Hematopoietic multipotent progenitor cell (in vitro differentiated cells): Measurements from ENCODE around the gene CPED1. TPM values are rescaled to one million over a fixed set of nuclear protein-coding genes. Genes with fewer than 3 reads are reported as not detected.
"Not testable (repeated sequence)": the region's sequence is repeated elsewhere in the genome, so short reads cannot be mapped to it uniquely, and the experiment has no call there.

Source experiments
- DNase-seq, 3 donors: peaks; one replicate each; pipeline ENCODE4 v3.0.0-alpha.2; 2011 to 2015; ENCODE audit warnings: low read depth in 2 of 3, low spot score in 2 of 3
- total RNA-seq: library from RNA; depleted of rRNA; stranded (reverse); fragments of >200 nt; gene quantifications from one replicate; pipeline ENCODE4 v1.2.3, GENCODE V29; 2012

The CPED1 gene
- total RNA-seq, 1 donor, result 9.2 TPM

DNA sequence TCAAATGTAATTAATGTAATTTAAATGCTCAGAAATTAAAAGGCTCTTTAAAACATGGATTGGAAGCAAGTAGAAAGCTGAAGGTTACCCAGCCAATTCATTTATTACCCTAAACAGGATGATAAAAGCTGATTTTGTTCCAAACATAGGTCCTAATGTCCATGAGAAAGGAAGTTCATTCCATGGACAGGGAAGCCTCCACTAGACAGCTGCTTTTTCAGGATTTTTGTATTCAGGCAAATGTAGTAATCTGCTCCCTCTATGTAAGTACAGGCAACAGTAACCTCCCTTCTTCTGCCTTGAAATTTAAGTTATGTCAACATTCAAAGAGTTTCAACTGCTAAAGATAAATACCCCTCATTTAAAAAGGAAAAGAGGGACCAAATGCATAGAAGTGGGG is 217.3 kb downstream of the CPED1 start:
- DNase-seq, result no peak

DNA sequence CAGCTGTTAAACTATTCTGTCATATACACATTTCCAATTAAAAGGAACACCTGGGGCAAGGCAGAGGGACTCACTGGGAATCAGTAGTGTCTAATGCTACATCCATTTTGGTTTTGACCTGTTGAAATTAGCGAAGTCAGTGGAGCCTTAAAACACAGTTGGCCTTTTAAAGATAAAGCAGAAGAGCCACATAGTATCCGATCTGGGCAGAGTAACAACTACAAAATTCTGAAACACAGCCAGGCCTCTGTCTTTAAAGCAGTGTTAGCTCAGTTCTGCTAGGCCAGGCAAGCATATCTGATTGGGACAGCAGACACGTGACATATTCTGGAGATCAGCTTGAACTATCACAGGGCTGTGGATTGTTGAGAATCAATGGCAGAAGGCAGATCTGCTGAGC is 222.7 kb downstream of the CPED1 start:
- DNase-seq, result no peak

DNA sequence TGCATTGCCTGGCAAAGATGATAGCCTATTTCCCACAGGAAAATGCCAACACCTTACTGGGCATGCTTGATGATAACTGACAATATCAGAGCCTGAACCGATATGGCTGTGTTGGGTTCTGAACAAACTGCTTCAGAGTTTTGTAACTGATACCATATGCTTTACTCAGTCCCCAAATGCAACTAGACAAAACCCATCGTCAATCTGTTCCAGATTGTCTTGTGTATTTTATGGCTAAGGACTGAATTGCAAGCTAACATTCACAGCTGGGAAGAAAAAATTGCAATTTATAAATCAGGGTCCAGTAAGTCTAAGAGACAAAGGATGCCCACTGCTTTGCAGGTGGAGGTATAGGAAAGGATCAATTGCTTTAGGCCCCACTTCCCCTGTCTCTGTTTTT is 223.5 kb downstream of the CPED1 start:
- DNase-seq, result no peak

DNA sequence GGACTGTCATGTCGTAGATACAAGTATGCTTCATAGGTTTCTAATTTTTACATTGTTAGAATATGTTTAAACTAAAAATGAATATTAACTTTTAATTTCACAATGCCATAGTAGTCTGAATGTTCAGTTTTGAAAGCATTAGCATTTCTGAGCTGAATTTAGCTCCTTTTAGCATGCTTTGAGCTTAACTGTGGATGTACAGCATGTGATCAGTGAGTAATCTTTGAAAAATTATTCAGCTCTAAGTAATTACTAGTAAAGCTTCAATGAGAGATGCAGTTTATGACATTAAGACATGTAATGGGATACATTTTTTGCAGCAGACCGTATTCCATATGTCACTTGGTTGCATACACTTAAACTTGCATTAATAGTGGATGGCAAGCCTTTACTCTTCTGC is 226.1 kb downstream of the CPED1 start:
- no peak for DNase-seq

DNA sequence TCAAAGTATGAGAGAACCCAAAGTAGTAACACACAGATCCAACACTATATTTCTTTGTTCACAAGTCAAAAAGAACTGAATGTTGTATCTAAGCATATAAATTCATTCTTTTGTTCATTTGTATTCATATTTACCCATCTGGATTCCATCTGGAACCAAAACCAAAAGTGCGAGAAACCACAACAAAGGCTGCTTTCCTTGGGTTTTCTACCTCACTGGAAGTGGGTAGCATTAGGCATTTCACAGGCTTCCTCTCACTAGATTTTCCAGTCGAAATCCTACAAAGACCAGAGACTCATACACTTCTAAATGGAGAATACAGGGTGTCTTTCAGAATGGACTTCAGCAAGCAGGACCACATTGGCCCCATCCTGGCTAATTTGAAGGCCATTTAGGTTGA is 230.5 kb downstream of the CPED1 start:
- no peak for DNase-seq

DNA sequence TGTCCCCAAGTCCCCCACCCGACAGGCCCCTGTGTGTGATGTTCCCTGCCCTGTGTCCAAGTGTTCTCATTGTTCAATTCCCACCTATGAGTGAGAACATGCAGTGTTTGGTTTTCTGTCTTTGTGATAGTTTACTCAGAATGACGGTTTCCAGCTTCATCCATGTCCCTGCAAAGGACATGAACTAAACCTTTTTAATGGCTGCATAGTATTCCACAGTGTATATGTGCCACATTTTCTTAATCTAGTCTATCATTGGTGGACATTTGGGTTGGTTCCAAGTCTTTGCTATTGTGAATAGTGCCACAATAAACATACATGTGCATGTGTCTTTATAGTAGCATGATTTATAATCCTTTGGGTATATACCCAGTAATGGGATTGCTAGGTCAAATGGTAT is 232.6 kb downstream of the CPED1 start:
- not testable (repeated sequence) for DNase-seq

DNA sequence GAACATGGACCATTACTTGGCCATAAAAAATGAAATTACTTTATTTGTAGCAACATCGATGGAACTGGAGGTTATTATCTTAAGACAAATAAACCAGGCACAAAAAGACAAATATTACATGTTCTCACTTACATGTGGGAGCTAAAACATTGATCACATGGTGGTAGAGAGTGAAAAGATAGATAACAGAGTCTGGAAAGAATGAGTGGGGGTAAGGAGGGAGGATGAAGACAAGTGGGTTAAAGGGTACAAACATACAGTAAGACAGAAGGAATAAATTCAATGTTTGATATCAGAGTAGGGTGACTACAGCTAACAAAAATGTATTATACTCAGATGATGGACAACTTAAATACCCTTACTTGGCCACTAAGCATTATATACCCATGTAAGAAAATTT is 240.3 kb downstream of the CPED1 start:
- DNase-seq, result no peak

DNA sequence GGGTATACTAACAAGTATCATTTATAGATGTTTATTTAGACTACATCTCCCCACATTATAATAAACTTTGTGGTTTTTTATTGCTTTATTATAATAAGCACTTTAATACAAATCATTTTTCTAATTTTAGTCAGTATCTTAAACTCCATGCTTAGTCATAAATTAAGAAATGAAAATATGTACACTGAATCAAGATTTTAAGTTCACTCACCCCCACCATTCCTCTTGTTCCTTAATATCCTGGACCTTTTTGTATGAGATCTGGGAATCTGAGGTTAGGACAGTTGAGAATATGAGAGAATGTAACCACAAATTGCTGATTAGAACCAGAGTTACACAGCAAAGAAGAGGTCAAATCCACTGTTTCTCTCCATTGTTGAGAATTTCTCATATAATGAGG is 246.7 kb downstream of the CPED1 start:
- DNase-seq, result no peak

DNA sequence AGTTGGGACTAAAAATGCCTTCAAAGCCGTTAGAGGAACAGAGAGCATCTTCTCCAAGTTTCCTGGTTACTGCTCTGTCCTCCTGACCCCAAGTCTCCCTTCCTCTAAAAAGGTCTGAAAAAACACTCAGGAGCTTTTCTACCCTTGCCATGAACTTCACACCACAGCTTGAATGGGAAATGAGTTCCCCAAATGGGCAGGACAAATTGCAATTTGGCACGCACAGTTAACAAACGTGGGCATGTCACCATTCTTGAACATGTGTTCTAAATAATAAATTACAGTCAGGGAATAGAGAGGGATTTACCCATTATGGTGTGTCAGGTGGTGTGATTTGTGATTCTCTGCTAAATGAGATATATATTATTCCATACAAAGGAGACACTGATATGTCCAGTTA is 249.1 kb downstream of the CPED1 start:
- DNase-seq, result no peak

DNA sequence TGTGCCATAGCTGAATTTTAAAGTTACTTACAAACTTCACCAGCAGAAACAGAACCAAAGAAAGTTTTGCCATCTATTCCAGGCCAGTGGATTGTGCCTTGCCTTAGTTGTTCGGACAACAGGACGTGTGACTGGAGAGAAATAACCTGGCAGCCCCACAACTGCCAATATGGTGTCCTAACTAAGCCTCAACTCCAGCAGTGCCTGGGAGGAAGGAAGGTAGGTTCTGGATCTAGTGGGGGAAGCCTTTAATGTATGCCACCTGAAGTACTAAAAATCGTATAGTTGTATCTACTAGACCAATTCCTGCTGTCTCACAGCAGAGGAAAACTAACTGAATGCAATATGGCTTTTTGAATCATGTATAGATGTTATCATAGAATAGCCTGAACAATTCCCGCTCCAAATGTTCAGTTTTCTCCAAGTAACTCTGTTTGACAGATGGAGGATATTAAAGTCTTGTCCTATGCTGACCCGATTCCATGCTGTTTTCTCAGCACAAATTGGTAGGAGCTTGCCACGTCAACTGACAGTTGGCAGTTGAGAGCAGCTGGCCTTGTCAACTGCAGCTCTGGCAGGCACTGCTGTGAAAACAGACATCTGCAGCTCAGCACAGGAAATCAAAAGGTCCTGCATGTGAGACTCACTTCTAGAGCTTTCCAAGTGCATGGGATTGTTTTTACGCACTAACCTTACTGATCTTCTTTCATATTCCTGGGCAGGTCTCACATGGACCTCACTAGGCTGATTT is 255.8 kb downstream of the CPED1 start:
- peak in 1 of 3 donors; percentile 1 for DNase-seq

DNA sequence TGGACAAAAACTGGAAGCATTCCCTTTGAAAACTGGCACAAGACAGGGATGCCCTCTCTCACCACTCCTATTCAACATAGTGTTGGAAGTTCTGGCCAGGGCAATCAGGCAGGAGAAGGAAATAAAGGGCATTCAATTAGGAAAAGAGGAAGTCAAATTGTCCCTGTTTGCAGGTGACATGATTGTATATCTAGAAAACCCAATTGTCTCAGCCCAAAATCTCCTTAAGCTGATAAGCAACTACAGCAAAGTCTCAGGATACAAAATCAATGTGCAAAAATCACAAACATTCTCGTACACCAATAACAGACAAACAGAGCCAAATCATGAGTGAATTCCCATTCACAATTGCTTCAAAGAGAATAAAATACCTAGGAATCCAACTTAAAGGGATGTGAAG is 262.9 kb downstream of the CPED1 start:
- DNase-seq, result not testable (repeated sequence)

DNA sequence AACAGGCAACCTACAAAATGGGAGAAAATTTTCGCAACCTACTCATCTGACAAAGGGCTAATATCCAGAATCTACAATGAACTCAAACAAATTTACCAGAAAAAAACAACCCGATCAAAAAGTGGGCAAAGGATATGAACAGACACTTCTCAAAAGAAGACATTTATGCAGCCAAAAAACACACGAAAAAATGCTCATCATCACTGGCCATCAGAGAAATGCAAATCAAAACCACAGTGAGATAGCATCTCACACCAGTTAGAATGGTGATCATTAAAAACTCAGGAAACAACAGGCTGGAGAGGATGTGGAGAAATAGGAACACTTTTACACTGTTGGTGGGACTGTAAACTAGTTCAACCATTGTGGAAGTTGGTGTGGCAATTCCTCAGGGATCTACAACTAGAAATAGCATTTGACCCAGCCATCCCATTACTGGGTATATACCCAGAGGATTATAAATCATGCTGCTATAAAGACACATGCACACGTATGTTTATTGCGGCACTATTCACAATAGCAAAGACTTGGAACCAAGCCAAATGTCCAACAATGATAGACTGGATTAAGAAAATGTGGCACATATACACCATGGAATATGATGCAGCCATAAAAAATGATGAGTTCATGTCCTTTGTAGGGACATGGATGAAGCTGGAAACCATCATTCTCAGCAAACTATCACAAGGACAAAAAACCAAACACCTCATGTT is 264.2 kb downstream of the CPED1 start:
- DNase-seq, result not testable (repeated sequence)

DNA sequence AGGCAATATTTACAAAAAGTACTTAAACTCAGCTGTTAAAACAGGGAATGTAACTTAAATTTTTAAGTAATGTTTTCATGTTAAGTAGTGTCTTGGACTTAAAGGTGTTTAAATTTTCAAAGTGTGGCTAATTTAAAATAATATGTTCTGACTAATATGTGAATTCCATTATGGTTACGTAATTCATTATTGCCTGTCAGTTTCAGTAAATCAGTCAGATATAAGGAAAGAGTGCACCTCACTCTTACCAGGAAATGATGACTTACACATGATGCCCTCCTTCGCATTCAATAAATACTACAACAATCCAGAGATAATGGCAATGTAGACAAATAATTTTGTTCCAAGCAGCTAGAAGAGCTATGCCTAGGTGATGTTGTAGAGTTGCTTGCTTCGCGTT is 271.3 kb downstream of the CPED1 start:
- DNase-seq, result no peak

DNA sequence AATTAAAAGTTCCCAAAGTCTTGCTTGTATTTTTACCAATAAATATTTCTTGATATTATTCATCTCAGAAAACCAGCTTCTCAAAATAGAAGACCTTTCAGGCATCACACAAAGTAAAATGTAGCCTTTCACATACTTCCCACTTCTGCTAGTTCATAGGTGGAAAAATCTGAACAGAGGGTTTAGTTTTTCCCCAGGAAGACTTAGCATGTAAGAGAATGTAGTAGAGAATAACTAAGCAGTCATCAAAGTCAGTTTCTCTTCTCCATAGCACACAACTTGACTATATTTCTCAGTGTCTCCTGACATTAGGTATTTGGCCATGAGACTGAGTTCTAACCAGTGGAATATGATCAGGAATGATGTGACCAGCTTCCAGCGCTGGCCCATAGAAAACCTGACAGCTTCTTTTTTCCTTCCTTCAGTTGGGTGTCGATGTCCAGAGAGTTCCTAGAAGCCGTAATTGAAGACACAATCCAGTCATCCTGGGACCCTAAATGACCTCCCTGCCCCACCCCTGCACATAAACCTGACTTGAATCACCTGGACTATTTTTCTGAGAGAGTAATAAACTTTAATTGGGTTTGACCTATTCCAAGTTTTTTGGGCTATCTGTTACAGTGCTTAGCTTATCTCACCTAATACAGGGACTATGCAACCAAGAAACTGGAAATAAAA is 272.8 kb downstream of the CPED1 start:
- no peak for DNase-seq

DNA sequence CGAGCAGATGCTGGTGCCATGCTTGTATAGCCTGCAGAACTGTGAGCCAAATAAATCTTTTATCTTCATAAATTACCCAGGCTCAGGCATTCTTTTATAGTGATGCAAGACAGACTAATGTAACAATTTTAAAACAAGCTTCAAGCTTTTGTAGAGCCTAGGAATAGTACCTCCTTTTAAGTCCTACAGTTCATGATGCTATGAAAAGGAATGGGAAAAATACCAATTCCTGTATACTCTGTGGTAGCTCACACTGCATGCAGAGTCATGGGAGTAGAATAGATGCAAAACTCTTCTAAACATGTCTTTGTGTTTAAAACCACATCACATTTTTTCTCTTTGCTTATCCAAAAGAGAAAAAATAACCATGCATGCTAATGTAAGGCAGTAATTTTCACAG is 273.7 kb downstream of the CPED1 start:
- no peak for DNase-seq

DNA sequence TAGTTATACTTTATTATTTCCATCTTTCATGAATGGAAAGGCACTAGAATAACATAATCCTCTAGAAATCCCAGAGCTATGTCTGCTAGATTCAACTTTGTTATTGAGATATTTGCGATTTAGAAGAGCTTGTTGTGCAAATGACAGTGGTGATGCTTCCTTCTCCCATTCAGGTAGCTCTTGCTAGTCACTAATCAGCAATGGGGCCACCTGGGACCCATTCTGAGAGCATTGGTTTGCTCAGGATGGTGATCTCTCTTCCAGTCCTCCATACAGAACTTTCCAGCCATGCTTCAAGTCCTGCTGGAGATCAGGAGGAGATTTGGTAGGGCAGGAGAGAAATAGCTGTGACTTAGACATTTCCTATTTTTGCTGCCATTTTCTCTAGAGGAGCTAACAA is 274.5 kb downstream of the CPED1 start:
- DNase-seq, result no peak

DNA sequence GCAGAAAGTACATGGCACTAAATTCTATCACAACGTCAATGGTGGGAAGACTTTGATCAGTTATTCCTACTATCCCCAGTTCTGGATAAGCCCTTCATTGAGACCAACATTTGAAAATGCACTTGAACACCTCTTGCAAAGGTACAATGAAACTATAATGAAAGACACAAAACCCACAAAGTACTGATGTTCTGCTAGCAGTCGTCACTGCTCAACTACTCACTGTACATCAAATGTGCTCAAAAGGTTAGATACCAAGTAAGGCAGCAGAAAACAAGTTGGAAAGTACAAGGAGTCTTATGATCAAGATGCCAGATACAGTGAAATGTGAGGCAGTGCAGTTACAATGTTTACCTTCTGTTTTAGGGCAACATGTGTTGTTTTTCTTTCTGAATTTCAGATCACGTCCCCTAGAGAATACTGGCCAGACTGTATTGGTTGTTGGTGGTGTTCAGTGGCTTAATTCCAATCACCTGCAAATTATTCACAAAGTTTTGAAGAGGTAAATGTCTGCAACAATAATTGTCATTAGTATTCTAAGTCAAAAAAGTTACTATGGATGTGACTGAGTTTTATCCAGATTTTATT is 277.9 kb downstream of the CPED1 start:
- no peak for DNase-seq

DNA sequence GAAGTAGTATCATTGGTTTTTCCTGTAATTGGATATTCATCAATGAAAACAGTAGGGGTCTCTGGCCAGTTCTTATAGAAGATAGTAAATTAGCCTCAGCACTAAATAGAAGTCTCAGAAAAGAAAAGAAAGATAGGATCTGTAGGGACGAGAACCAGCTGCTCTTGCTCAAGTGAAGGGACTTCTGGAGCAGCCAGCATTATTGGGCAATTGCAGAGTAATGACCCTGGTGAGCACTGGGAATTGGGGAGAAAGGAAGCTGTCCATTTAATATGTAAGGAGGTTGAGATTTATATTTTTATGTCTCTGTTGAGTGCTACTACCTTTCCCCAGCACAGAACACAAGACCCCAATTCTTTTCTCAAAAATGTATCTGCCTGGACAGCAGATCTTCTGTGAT is 279.1 kb downstream of the CPED1 start:
- no peak for DNase-seq

DNA sequence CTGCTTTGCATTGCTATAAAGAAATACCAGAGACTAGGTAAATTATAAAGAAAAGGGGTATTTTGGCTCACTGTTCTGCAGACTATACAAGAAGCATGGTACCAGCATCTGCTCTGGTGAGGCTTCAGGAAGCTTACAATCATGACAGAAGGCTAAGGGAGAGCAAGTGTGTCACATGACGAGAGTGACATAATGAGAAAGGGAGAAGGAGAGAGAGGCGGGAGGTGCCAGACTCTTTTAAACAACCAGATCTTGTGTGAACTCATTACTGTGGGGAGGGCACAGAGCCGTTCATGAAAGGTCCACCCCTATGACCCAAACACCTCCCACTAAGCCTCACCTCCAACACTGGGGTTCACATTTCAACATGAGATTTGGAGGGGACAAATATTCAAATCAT is 281.3 kb downstream of the CPED1 start:
- DNase-seq, result no peak

DNA sequence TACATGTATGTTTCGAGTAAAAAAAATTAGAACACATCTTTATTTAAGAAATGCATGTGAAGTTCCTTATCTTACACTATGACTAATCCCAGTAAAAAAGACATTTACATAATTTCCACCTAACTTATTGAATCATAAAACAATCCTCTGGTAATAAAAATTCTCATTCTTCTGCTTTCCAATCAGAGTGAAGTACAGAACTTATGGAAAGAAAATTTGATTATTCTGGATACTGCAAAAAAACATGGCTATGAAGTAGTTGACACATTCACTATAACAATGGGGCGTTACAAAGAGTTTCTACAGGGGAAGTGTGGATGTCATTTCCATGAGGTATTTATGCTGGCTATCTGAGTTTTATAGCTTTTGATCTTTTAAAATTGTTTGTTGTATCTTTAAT is 282.6 kb downstream of the CPED1 start:
- DNase-seq, result no peak

DNA sequence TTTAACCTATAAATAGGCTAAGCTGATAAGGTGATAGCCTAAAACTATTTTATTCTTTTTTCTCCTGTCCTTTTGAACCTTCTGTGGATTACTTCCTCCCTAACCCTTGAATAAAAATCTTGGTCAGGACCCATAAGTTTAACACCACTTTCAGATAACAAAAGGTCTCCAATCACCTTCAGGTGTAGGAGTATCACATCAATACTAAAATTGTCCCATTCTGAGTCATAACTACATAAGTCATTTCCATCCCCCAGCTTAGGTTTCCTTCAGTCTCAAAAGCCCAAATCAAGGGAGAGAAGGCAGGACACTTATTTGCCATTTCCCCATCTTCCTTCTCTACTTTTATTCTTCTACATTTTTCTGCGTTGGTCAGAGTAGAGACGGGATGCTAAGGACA is 283.4 kb downstream of the CPED1 start:
- DNase-seq, result no peak

DNA sequence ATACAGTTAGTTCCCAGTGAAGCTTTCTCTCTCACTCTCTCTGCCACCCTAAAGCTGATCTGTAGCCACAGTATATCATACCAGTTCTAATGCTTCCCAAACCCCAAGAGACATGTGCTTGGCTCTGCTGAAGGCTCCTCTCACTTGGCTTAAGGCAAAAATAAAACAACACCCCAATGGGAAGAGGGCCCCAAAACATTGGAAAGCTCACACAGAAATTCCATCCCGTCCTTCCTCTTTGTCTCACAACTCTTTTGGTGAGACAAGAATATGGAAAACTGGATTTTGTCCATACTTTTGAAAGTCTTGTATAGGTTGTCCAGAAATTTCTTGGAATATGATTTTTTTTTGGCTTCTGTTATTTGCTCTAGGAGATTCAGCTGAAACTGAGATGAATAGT is 284.2 kb downstream of the CPED1 start:
- DNase-seq, result no peak
